NCI-H2029 (cell line): ENCODE data around the gene SPAG17.

Experiments used
- DNase-seq: peaks from one replicate; lab custom pipeline; 2025; lab: John Stamatoyannopoulos, UW

Gene SPAG17

GRCh38 chr1:118118873-118119463 is 66.1 kb downstream of the SPAG17 start:
- DNase-seq: no peak

- no peak for DNase-seq
Measured at GRCh38 chr1:118118469-118118868, 66.6 kb downstream of the SPAG17 start.

GRCh38 chr1:118117521-118117920 is 67.5 kb downstream of the SPAG17 start:
- DNase-seq: no peak

GRCh38 chr1:118116909-118117308 is 68.1 kb downstream of the SPAG17 start:
- DNase-seq: peak; percentile 80

- DNase-seq: no peak
Measured at GRCh38 chr1:118116401-118116800, 68.6 kb downstream of the SPAG17 start.

- DNase-seq: no peak
Measured at GRCh38 chr1:118115567-118116295, 69.3 kb downstream of the SPAG17 start.

GRCh38 chr1:118113261-118113660 is 71.8 kb downstream of the SPAG17 start:
- no peak for DNase-seq

GRCh38 chr1:118110580-118110979 is 74.4 kb downstream of the SPAG17 start:
- no peak for DNase-seq

- DNase-seq: no peak
Measured at GRCh38 chr1:118104951-118105350, 80.1 kb downstream of the SPAG17 start.

GRCh38 chr1:118102445-118102844 is 82.6 kb downstream of the SPAG17 start:
- no peak for DNase-seq

GRCh38 chr1:118101999-118102398 is 83.0 kb downstream of the SPAG17 start:
- no peak for DNase-seq

- DNase-seq: no peak
Measured at GRCh38 chr1:118101515-118101844, 83.5 kb downstream of the SPAG17 start.

GRCh38 chr1:118100686-118101514 is 84.1 kb downstream of the SPAG17 start:
- DNase-seq: peak; percentile 86

- no peak for DNase-seq
Measured at GRCh38 chr1:118099686-118100085, 85.3 kb downstream of the SPAG17 start.

- no peak for DNase-seq
Measured at GRCh38 chr1:118097622-118098348, 87.2 kb downstream of the SPAG17 start.

- DNase-seq: no peak
Measured at GRCh38 chr1:118093017-118093416, 92.0 kb downstream of the SPAG17 start.

GRCh38 chr1:118090130-118090529 is 94.9 kb downstream of the SPAG17 start:
- no peak for DNase-seq

GRCh38 chr1:118085365-118085764 is 99.7 kb downstream of the SPAG17 start:
- no peak for DNase-seq

GRCh38 chr1:118084400-118084799 is 100.6 kb downstream of the SPAG17 start:
- DNase-seq: no peak

- DNase-seq: no peak
Measured at GRCh38 chr1:118082984-118083383, 102.0 kb downstream of the SPAG17 start.

GRCh38 chr1:118081387-118081786 is 103.6 kb downstream of the SPAG17 start:
- no peak for DNase-seq

GRCh38 chr1:118077331-118078045 is 107.5 kb downstream of the SPAG17 start:
- peak; percentile 31 for DNase-seq
